Activated T-cell treated with anti-CD3 and anti-CD28 coated beads, Interleukin-2, amount 50 U/mL, for 72 hours (primary cell): Measurements from ENCODE around the gene RANBP10. TPM values are rescaled to one million over a fixed set of nuclear protein-coding genes. Genes with fewer than 3 reads are reported as not detected.
A peak's percentile ranks its signal among the peaks of the same experiment; 100 is the strongest.
"Not testable (repeated sequence)": the region's sequence is repeated elsewhere in the genome, so short reads cannot be mapped to it uniquely, and the experiment has no call there.

Source experiments
- ATAC-seq, 2 donors: fragments of 150-1000 bp; cut with Tn5 transposase; replicated peaks in 1 of 2; 2 replicates each; pipeline ENCODE4 v1.10.0; 2021; ENCODE audit warnings: moderate library complexity in 2 of 2, mild to moderate bottlenecking in 1 of 2
- DNase-seq, 2 donors: peaks; one replicate each; pipeline ENCODE4 v3.0.0; 2021 to 2022; ENCODE audit warnings: mixed read lengths in 1 of 2
- H3K27ac Mint-ChIP-seq: one replicate; pipeline ENCODE4 v1.8.0; 2022; ENCODE audit warnings: mild to moderate bottlenecking, moderate library complexity, mixed read lengths
- H3K27me3 Mint-ChIP-seq: one replicate; pipeline ENCODE4 v1.8.0; 2022; ENCODE audit warnings: low read depth, mixed read lengths
- H3K36me3 Mint-ChIP-seq, 2 donors: one replicate each; pipeline ENCODE4 v1.8.0; 2022; ENCODE audit warnings: mixed read lengths in 2 of 2, mild to moderate bottlenecking in 1 of 2; ENCODE audit not compliant: insufficient read depth in 2 of 2
- H3K4me1 Mint-ChIP-seq: one replicate; pipeline ENCODE4 v1.8.0; 2022; ENCODE audit warnings: low read depth, mixed read lengths
- H3K4me3 Mint-ChIP-seq, 2 donors: one replicate each; pipeline ENCODE4 v1.8.0; 2022; ENCODE audit warnings: mild to moderate bottlenecking in 2 of 2, mixed read lengths in 2 of 2, moderate library complexity in 2 of 2
- H3K9me3 Mint-ChIP-seq, 2 donors: one replicate each; pipeline ENCODE4 v1.8.0; 2022; ENCODE audit warnings: mixed read lengths in 2 of 2
- total RNA-seq, 2 donors: library from RNA; stranded (reverse); gene quantifications; one replicate each; pipeline ENCODE4 v1.2.3, GENCODE V29; 2022

Gene RANBP10
- total RNA-seq, 2 donors from 2014 or later, result 17.1 to 24.8 TPM

- no peak for ATAC-seq
- Mint-ChIP-seq H3K4me3 (no peak overlapping the region), H3K27me3 (no peaks in the 10 kb centered on the region), H3K4me1 (peaks cover 7% of the 10 kb centered on the region), H3K9me3 (no peaks in the 10 kb centered on the region), H3K27ac (no peak overlapping the region), H3K36me3 (no peaks in the 10 kb centered on the region)
- DNase-seq, result no peak
Observed at GRCh38 chr16:67763066-67763465, 43.3 kb downstream of the RANBP10 start.

- no peak overlapping the region for H3K27ac Mint-ChIP-seq
Observed at GRCh38 chr16:67762385-67762784, 44.0 kb downstream of the RANBP10 start.

GRCh38 chr16:67761924-67762323, 44.4 kb downstream of the RANBP10 start:
- H3K4me3 Mint-ChIP-seq, result no peak overlapping the region

More at GRCh38 chr16:67762385-67762784, 44.0 kb downstream of the RANBP10 start:
- Mint-ChIP-seq H3K4me3 (no peak overlapping the region), H3K9me3 (no peaks in the 10 kb centered on the region), H3K27me3 (no peaks in the 10 kb centered on the region), H3K36me3 (no peaks in the 10 kb centered on the region), H3K4me1 (peaks cover 7% of the 10 kb centered on the region)
- DNase-seq, result no peak
- ATAC-seq, result peak in 1 of 2 donors; percentile 42

GRCh38 chr16:67760956-67761230, 45.5 kb downstream of the RANBP10 start:
- Mint-ChIP-seq H3K4me1 (peaks cover 7% of the 10 kb centered on the region), H3K27me3 (no peaks in the 10 kb centered on the region), H3K9me3 (no peaks in the 10 kb centered on the region), H3K4me3 (no peak overlapping the region), H3K27ac (peak overlapping the region; percentile 54), H3K36me3 (no peaks in the 10 kb centered on the region)
- ATAC-seq (no peak), DNase-seq (no peak)

More at GRCh38 chr16:67761924-67762323, 44.4 kb downstream of the RANBP10 start:
- DNase-seq (no peak), ATAC-seq (no peak)
- H3K36me3 Mint-ChIP-seq, result no peaks in the 10 kb centered on the region
- no peaks in the 10 kb centered on the region for H3K9me3 Mint-ChIP-seq
- H3K27me3 Mint-ChIP-seq, result no peaks in the 10 kb centered on the region
- peaks cover 7% of the 10 kb centered on the region for H3K4me1 Mint-ChIP-seq
- no peak overlapping the region for H3K27ac Mint-ChIP-seq

GRCh38 chr16:67760206-67760955, 46.0 kb downstream of the RANBP10 start:
- H3K27me3 Mint-ChIP-seq, result no peaks in the 10 kb centered on the region
- H3K36me3 Mint-ChIP-seq, result no peaks in the 10 kb centered on the region
- ATAC-seq, result no peak
- no peak overlapping the region for H3K4me3 Mint-ChIP-seq
- H3K9me3 Mint-ChIP-seq, result no peaks in the 10 kb centered on the region
- H3K4me1 Mint-ChIP-seq, result peaks cover 7% of the 10 kb centered on the region
- DNase-seq, result no peak
- no peak overlapping the region for H3K27ac Mint-ChIP-seq

- H3K9me3 Mint-ChIP-seq, result no peaks in the 10 kb centered on the region
- peaks cover 7% of the 10 kb centered on the region for H3K4me1 Mint-ChIP-seq
- no peak overlapping the region for H3K4me3 Mint-ChIP-seq
- no peaks in the 10 kb centered on the region for H3K27me3 Mint-ChIP-seq
- ATAC-seq (no peak), DNase-seq (no peak)
- H3K36me3 Mint-ChIP-seq, result peaks cover 0 to 2% of the 10 kb centered on the region in 2 donors
- no peak overlapping the region for H3K27ac Mint-ChIP-seq
Observed at GRCh38 chr16:67758966-67759365, 47.4 kb downstream of the RANBP10 start.

GRCh38 chr16:67758006-67758405, 48.4 kb downstream of the RANBP10 start:
- Mint-ChIP-seq H3K4me1 (peaks cover 7% of the 10 kb centered on the region), H3K27ac (no peak overlapping the region), H3K9me3 (no peaks in the 10 kb centered on the region), H3K27me3 (no peaks in the 10 kb centered on the region), H3K4me3 (no peak overlapping the region), H3K36me3 (peaks cover 0 to 3% of the 10 kb centered on the region in 2 donors)
- DNase-seq (no peak), ATAC-seq (no peak)

GRCh38 chr16:67752641-67753040, 53.7 kb downstream of the RANBP10 start:
- H3K4me1 Mint-ChIP-seq, result no peaks in the 10 kb centered on the region
- ATAC-seq (no peak), DNase-seq (no peak)
- H3K9me3 Mint-ChIP-seq, result no peaks in the 10 kb centered on the region
- H3K36me3 Mint-ChIP-seq, result peaks cover 0 to 3% of the 10 kb centered on the region in 2 donors
- no peaks in the 10 kb centered on the region for H3K27me3 Mint-ChIP-seq
- H3K4me3 Mint-ChIP-seq, result no peak overlapping the region
- no peak overlapping the region for H3K27ac Mint-ChIP-seq

GRCh38 chr16:67751331-67751730, 55.0 kb downstream of the RANBP10 start:
- H3K4me3 Mint-ChIP-seq, H3K27ac Mint-ChIP-seq, ATAC-seq, H3K27me3 Mint-ChIP-seq, DNase-seq, H3K4me1 Mint-ChIP-seq, H3K36me3 Mint-ChIP-seq, H3K9me3 Mint-ChIP-seq: not testable (repeated sequence)

GRCh38 chr16:67750466-67750865, 55.9 kb downstream of the RANBP10 start:
- H3K27me3 Mint-ChIP-seq, result no peaks in the 10 kb centered on the region
- ATAC-seq (no peak), DNase-seq (no peak)
- H3K4me3 Mint-ChIP-seq, result no peak overlapping the region
- H3K4me1 Mint-ChIP-seq, result no peaks in the 10 kb centered on the region
- peak overlapping the region; percentile 88 for H3K27ac Mint-ChIP-seq
- peaks cover 0 to 3% of the 10 kb centered on the region in 2 donors for H3K36me3 Mint-ChIP-seq
- H3K9me3 Mint-ChIP-seq, result no peaks in the 10 kb centered on the region

- H3K4me3 Mint-ChIP-seq, result no peak overlapping the region
- no peak for DNase-seq
- no peaks in the 10 kb centered on the region for H3K4me1 Mint-ChIP-seq
- H3K27me3 Mint-ChIP-seq, result no peaks in the 10 kb centered on the region
- no peak overlapping the region for H3K27ac Mint-ChIP-seq
- H3K36me3 Mint-ChIP-seq, result peaks cover 0 to 3% of the 10 kb centered on the region in 2 donors
- ATAC-seq, result no peak
- H3K9me3 Mint-ChIP-seq, result no peaks in the 10 kb centered on the region
Observed at GRCh38 chr16:67749436-67750078, 56.8 kb downstream of the RANBP10 start.

GRCh38 chr16:67748834-67749233, 57.5 kb downstream of the RANBP10 start:
- DNase-seq (no peak), ATAC-seq (no peak)
- H3K4me3 Mint-ChIP-seq, result no peak overlapping the region
- peaks cover 0 to 2% of the 10 kb centered on the region in 2 donors for H3K36me3 Mint-ChIP-seq
- no peaks in the 10 kb centered on the region for H3K9me3 Mint-ChIP-seq
- H3K4me1 Mint-ChIP-seq, result no peaks in the 10 kb centered on the region
- no peak overlapping the region for H3K27ac Mint-ChIP-seq
- H3K27me3 Mint-ChIP-seq, result no peaks in the 10 kb centered on the region

- DNase-seq, result no peak
- Mint-ChIP-seq H3K27ac (no peak overlapping the region), H3K36me3 (no peaks in the 10 kb centered on the region), H3K9me3 (no peaks in the 10 kb centered on the region), H3K4me1 (no peaks in the 10 kb centered on the region), H3K27me3 (no peaks in the 10 kb centered on the region), H3K4me3 (no peak overlapping the region)
- ATAC-seq, result no peak
Observed at GRCh38 chr16:67746846-67747245, 59.5 kb downstream of the RANBP10 start.

- Mint-ChIP-seq H3K27me3 (no peaks in the 10 kb centered on the region), H3K27ac (no peak overlapping the region), H3K9me3 (no peaks in the 10 kb centered on the region), H3K4me3 (no peak overlapping the region), H3K36me3 (no peaks in the 10 kb centered on the region), H3K4me1 (no peaks in the 10 kb centered on the region)
- ATAC-seq, result no peak
- DNase-seq, result no peak
Observed at GRCh38 chr16:67741118-67741517, 65.2 kb downstream of the RANBP10 start.
